Measurements from ENCODE around the gene SOCS3.

The SOCS3 gene

DNA sequence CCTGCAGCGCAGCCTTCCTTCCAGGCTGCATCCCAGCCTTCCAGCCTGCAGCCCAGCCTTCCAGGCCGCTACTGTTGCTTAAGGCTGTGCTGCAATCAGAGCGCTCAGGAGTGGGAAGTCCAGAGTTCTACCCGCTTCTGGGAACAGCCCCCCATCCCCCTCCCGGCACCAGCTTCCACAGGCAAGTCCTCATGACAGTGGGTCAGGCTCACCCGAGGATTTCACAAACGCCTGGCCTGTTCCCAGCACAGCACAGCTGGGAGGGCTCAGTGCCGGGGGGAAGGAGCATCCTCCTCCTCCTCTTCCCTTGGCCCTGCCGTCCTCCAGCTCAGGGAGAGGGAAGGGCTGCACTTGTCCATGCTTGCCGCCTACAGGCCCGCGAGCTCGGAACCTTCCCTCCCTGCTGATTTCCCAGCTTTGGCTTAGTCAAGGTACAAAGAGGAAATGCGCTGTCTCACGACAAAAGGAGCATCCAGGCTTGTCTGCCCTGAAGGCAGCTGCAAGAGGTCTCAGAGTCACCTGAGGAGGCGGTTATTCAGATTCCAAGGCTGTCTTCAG is 8.3 kb downstream of the SOCS3 start:
- Histone ChIP-seq H3K79me2 (ENCODE audit: control insufficient read depth, low read length) (no peaks in the 10 kb centered on the region), H3K9me3 (ENCODE audit: control insufficient read depth, insufficient read depth, low read length) (no peaks in the 10 kb centered on the region), H3K4me3 (ENCODE audit: low read length) (no peak overlapping the region), H4K20me1 (ENCODE audit: control insufficient read depth, insufficient read depth, low read depth, low read length) (no peaks in the 10 kb centered on the region), H3K4me2 (ENCODE audit: low read length) (no peak overlapping the region), H3K27ac (ENCODE audit: low read depth, low read length) (no peak overlapping the region), H3K27me3 (ENCODE audit: control insufficient read depth, low read length) (peaks cover 81% of the 10 kb centered on the region), H3K9me2 (replicated peaks; ENCODE audit: control insufficient read depth, low read length) (no peaks in the 10 kb centered on the region), H3K36me3 (ENCODE audit: control insufficient read depth, low read length) (no peaks in the 10 kb centered on the region), H3F3A (ENCODE audit: control insufficient read depth, insufficient read depth) (no peaks in the 10 kb centered on the region), H3K4me1 (ENCODE audit: control insufficient read depth, low read length) (peaks cover 52% of the 10 kb centered on the region)
- TF ChIP-seq EZH2phosphoT487 (IDR thresholded peaks at IDR 0.05; ENCODE audit: borderline replicate concordance, low read length): no peak
- TF ChIP-seq, protein P1, sequence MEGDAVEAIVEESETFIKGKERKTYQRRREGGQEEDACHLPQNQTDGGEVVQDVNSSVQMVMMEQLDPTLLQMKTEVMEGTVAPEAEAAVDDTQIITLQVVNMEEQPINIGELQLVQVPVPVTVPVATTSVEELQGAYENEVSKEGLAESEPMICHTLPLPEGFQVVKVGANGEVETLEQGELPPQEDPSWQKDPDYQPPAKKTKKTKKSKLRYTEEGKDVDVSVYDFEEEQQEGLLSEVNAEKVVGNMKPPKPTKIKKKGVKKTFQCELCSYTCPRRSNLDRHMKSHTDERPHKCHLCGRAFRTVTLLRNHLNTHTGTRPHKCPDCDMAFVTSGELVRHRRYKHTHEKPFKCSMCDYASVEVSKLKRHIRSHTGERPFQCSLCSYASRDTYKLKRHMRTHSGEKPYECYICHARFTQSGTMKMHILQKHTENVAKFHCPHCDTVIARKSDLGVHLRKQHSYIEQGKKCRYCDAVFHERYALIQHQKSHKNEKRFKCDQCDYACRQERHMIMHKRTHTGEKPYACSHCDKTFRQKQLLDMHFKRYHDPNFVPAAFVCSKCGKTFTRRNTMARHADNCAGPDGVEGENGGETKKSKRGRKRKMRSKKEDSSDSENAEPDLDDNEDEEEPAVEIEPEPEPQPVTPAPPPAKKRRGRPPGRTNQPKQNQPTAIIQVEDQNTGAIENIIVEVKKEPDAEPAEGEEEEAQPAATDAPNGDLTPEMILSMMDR (IDR thresholded peaks at IDR 0.05; ENCODE audit: low read depth, low read length, poor library complexity, severe bottlenecking): no peak

DNA sequence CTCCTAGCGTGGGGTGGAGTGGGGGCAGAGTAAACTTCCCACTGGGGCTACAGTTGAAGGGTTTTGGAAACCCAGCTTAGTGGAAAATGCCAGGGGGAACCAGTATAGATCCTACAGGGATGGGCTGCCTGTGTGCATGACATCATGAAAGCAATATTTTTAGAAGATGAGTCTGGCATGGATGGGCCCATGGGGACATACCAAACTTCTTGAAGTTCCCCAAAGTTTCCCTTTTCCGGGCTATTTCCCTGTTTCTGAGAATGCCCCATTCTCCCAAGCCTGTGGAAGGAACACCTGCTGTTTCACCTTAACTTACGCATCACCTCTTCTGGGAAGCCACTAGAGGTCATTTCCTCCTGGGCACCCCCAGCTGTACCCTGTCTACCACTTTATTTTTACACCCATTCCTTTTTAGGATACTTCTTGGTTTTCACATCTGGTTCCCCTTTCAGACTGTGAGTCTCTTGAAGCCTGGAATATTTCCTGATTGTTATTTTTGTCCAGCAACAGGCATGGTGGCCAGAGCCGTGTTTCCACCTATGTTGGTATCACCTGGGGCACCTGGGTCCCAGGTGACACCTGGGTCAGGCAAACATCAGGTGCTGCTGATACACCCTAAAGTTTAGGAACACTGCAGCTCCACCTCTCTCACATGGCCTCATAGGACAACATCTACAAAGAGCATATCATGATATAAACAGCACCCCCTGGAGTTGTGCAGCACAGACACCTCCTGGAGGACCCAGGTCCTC is 9.8 kb downstream of the SOCS3 start:
- Histone ChIP-seq H3K36me3 (ENCODE audit: control insufficient read depth, low read length) (no peaks in the 10 kb centered on the region), H4K20me1 (ENCODE audit: control insufficient read depth, insufficient read depth, low read depth, low read length) (no peaks in the 10 kb centered on the region), H3K4me1 (ENCODE audit: control insufficient read depth, low read length) (peaks cover 39% of the 10 kb centered on the region), H3K27ac (ENCODE audit: low read depth, low read length) (no peak overlapping the region), H3K4me2 (ENCODE audit: low read length) (no peak overlapping the region), H3F3A (ENCODE audit: control insufficient read depth, insufficient read depth) (no peaks in the 10 kb centered on the region), H3K9me2 (replicated peaks; ENCODE audit: control insufficient read depth, low read length) (no peaks in the 10 kb centered on the region), H3K27me3 (ENCODE audit: control insufficient read depth, low read length) (peaks cover 84% of the 10 kb centered on the region), H3K9me3 (ENCODE audit: control insufficient read depth, insufficient read depth, low read length) (no peaks in the 10 kb centered on the region), H3K4me3 (ENCODE audit: low read length) (no peak overlapping the region), H3K79me2 (ENCODE audit: control insufficient read depth, low read length) (no peaks in the 10 kb centered on the region)
- TF ChIP-seq, protein P1 (IDR thresholded peaks at IDR 0.05; ENCODE audit: low read depth, low read length, poor library complexity, severe bottlenecking): peak; percentile 23
- TF ChIP-seq EZH2phosphoT487 (IDR thresholded peaks at IDR 0.05; ENCODE audit: borderline replicate concordance, low read length): no peak

DNA sequence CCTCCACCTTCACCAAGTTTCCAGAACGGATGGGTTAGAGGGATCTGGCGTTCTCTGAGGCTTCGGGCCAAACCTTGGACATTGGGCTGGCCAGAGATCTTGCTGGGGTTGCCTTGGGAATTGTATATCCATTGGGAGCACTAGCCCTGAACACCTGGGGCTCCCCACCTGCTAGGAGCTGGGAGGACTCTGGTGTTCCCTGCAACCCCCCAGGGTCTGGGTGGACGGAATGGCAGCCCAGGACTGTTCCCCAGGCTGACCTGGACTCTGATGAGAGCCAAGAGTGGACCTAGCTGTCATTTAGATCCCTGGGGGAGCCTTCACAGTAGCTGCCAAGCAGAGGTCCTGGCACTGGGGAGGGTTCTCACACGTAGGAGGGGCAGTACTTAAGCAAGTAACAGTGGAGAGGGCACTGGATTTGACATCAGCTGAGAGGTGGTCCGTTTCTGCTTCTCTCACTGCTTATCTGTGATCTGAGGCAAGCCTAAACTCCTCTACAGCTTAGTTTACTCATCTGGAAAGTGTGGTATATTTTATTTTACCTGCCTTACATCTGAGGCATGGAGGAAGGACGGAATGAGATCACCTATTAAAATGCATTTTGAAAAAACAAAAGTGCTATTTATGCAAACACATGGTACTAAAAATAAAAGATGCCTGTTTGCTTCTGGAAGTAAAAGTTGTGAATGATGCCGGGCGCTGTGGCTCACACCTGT is 11.7 kb downstream of the SOCS3 start:
- Histone ChIP-seq H3K4me3 (ENCODE audit: low read length) (no peak overlapping the region), H3K4me1 (ENCODE audit: control insufficient read depth, low read length) (peaks cover 42% of the 10 kb centered on the region)

More for the DNA sequence above, 11.7 kb downstream of the SOCS3 start:
- no peak for TF ChIP-seq EZH2phosphoT487 (IDR thresholded peaks at IDR 0.05; ENCODE audit: borderline replicate concordance, low read length)
- TF ChIP-seq, protein P1 (IDR thresholded peaks at IDR 0.05; ENCODE audit: low read depth, low read length, poor library complexity, severe bottlenecking): no peak
- Histone ChIP-seq H3K27me3 (ENCODE audit: control insufficient read depth, low read length) (peaks cover 83% of the 10 kb centered on the region), H3F3A (ENCODE audit: control insufficient read depth, insufficient read depth) (no peaks in the 10 kb centered on the region), H3K9me3 (ENCODE audit: control insufficient read depth, insufficient read depth, low read length) (no peaks in the 10 kb centered on the region), H4K20me1 (ENCODE audit: control insufficient read depth, insufficient read depth, low read depth, low read length) (no peaks in the 10 kb centered on the region), H3K4me2 (ENCODE audit: low read length) (no peak overlapping the region), H3K79me2 (ENCODE audit: control insufficient read depth, low read length) (no peaks in the 10 kb centered on the region), H3K36me3 (ENCODE audit: control insufficient read depth, low read length) (no peaks in the 10 kb centered on the region), H3K9me2 (replicated peaks; ENCODE audit: control insufficient read depth, low read length) (no peaks in the 10 kb centered on the region), H3K27ac (ENCODE audit: low read depth, low read length) (no peak overlapping the region)

All from DOHH2 (cell line).